CD4-positive, alpha-beta T cell treated with Interleukin-15 for 1 hour (primary cell): ENCODE data around the gene IL18.
"Not testable (repeated sequence)": the region's sequence is repeated elsewhere in the genome, so short reads cannot be mapped to it uniquely, and the experiment has no call there.

Experiments
- DNase-seq: peaks from one replicate; pipeline ENCODE4 v3.0.0-alpha.2; 2020

The IL18 gene

DNA sequence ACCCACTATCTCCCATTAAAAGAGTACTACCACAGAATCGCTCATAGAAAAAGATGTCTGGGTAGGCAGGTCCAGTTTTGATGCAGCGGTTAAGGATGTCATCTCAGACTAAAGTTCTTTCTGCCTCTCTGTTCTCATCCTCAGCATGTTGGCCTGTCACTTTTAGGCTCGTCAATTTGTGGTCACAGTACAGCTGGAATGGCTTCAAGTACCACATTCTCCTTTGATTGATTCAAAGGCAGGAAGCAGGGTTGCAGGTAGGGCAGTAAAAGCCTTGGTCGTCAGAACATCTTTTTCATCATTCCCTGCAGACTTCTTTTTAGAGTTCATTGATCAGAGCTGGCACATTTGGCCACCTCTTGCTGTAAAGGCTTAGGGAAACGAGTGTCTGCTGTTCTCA lies 48.5 kb downstream of the IL18 start:
- no peak for DNase-seq

DNA sequence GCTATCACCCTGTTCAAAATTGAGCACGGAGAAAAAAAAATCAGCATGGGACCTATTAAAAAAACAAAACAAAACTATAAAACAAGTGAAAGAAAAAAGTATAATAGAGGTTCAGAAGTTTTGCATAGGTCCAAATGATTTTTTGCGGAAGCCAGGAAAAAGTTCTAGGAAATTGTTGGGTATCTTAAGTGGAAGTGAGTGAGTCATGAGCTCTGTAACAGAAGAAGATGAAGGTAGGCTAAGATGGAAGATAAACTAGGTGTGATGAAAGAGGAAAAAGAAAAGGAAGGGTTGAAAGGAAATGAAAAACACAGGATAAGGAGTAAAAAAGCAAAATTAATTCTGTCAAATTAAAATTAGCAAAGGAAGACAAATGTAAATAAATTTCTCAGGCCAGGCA lies 49.4 kb downstream of the IL18 start:
- no peak for DNase-seq

DNA sequence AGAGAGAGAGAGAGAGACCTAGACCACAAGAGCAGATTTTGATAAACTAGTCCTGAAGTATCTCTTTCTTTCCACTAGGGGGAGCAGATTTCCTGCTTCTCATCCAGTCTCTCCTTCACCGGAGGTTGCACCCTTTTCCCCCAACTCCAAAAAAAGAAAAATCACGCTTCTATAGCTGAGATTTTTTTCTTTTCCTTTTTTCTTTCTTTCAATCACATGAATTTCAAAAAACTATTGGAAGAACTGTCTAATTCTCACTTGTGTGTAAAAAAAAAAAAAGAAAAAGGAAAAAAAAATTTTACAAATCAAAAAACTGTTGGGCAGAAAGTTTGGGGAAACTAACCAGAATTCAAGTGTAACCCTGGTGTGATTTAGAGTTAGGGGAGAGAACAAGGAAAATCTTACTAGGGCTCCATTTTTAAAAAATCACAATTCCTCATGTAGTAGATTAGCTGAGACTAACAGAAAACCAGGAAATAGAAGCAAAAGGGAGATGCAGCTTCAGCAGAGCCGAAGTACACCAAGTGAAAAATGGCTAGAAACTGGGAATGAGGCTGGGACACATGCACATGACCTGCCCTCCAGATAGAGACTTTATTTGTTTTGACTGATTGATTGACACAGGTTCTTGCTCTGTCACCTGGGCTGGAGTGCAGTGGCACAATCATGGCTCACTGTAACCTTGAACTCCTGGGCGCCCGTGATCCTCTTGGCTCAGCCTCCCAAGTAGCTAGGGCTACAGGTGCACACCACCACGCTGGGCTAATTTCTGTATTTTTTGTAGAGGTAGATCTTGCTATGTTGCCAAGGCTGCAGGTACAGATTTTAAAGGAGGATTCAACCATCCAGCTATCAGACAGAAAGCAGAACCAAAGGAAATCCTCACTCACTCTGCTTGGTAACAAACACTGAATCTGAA lies 50.1 kb downstream of the IL18 start:
- no peak for DNase-seq

DNA sequence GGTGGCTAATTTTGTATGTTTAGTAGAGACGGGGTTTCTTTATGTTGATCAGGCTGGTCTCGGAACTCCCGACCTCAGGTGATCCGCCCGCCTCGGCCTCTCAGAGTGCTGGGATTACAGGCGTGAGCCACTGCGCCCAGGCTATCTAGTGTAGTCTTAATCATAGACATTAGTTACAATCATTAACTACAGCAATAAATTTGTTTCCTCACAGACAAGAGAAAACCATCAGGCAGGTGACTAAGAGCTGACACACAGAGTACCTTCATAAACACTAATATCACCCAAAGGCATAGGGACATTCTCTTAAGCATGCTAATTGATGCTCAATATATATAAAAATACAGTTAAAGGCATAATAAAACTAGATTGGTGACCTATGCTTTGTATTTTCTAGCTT lies 57.8 kb downstream of the IL18 start:
- DNase-seq, result no peak

DNA sequence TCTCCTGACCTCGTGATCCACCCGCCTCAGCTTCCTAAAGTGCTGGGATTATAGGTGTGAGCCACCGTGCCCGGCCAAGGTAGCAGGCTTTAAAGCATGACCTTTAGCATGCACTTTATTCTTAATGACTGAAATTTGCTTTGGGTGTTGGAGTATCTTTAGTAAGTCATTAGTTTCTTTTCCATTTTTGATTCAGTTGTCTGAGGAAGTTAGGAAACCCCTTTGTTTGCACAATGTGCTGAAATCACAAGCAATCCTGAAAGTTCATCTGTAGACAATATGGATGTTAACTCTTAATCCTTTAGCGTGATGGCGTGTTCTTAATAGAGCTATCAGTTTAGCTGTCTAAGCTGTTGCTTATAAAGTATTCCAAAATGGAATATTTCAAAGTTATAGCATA lies 60.4 kb downstream of the IL18 start:
- no peak for DNase-seq

DNA sequence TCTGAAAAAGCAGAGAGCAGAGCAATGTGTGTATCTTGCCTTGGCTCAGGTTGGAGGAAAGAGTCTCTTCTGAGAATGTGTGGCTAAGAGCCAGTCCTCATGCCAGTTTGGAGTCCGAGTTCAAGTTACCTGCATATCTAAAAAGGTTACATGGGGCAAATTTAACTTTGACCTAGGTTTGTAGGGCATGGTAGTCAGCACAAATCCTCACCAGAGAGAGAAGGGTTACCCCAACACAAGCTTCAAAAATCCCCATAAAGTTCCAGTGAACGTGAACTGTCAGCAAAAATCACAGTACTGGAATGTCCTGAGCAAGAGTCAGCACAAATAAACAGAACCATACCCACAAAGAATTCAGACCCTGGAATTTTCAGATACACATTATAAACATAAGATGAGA lies 63.4 kb downstream of the IL18 start:
- DNase-seq, result no peak

DNA sequence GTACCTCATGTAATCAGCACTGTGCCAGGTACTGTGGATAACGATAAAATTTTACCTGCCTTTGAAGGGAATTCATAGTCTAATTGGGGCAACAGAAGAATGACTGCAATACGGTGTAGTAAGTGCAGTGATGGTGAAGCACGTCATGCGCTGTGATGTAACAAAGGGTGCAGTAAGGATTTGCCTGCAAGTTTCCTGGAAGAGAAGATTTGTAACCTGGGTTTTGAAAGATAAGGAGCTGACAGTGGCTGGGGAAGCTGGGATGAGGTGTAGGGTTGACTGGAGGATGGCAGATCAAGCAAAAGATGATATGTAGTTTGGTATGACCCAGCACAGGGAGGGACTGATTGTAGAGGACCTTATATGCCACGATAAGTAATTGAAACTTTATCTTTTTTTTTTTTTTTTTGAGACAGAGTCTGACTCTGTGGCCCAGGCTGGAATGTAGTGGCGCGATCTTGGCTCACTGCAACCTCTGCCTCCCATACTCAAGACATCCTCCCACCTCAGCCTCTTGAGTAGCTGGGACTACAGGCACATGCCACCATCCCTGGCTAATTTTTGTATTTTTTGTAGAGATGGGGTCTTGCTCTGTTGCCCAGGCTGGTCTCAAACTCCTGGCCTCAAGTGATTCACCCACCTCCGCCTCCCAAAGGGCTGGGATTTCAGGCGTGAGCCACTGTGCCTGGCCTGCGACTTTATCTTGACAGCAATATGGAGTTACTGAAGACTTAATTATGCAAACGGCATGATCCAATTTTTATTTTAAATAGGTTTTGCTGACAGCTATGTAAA lies 66.0 kb downstream of the IL18 start:
- DNase-seq, result no peak

DNA sequence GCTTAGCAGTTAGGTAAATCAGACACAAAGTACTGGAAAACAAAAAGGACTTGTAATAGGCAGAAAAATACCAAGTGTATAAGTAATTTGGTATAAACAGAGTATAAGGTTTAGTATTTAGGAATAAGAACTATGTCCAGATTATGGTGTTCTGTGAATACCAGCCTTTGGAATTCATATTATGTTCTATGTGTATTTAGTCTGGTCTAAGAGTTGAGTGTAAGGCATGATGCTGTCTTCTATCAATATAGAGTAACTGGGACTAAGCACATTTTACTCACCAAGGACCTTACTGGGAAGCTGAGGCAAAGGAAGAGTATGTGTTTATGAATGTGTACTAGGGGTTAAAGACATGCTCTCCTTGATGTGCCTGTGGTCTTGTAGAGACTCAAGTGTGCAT lies 67.7 kb downstream of the IL18 start:
- no peak for DNase-seq

DNA sequence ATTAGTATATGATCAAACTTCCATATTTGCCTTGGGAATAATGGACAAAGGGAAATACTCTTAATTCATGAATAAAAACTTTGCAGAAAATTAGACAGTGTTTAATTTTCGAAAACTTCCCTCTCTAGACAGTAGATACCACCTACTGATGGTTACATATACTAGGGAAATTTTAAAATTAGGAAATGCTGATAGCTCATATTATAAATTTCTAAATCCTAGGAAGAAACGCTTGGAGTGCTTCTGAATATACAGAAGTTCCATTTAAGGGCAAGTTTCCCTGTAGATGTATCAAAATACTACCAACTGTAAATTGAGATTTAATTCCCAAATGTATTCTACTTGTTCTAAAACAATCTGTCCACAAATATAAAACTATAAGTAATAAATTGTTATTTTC lies 68.6 kb downstream of the IL18 start:
- not testable (repeated sequence) for DNase-seq
